Measurements from ENCODE around the gene SARDH. TPM values are rescaled to one million over a fixed set of nuclear protein-coding genes. Genes with fewer than 3 reads are reported as not detected.

The SARDH gene
- polyA plus RNA-seq, 2 donors, result 0.20 TPM

GRCh38 chr9:133703591-133704399, 34.4 kb downstream of the SARDH start:
- Histone ChIP-seq H3K4me3 (ENCODE audit: low read depth in 1 of 2, low read length in 2 of 2) (no peak overlapping the region), H3K9me3 (ENCODE audit: control insufficient read depth in 2 of 2, insufficient read depth in 1 of 2, low read depth in 1 of 2, low read length in 1 of 2) (no peaks in the 10 kb centered on the region), H3K27ac (ENCODE audit: low read depth in 2 of 2, low read length in 1 of 2) (no peak overlapping the region), H3K4me1 (ENCODE audit: control insufficient read depth in 2 of 2, insufficient read depth in 2 of 2, low read length in 1 of 2) (peaks cover 0 to 7% of the 10 kb centered on the region in 2 donors), H3K36me3 (ENCODE audit: control insufficient read depth in 2 of 2, insufficient read depth in 2 of 2, low read length in 1 of 2) (no peaks in the 10 kb centered on the region), H3K27me3 (ENCODE audit: control insufficient read depth in 1 of 2, insufficient read depth in 2 of 2, low read length in 2 of 2) (peaks cover 0 to 4% of the 10 kb centered on the region in 2 donors)
- 67 to 71% methylated on average over 21 of the region's 21 CpGs for WGBS, 2 donors

- H3K27ac ChIP-seq (ENCODE audit: low read depth in 2 of 2, low read length in 1 of 2), result no peak overlapping the region
- H3K4me3 ChIP-seq (ENCODE audit: low read depth in 1 of 2, low read length in 2 of 2), result peak overlapping the region; percentile 2 to 12
- 30 to 32% methylated on average over 39 of the region's 39 CpGs for WGBS, 2 donors
- H3K4me1 ChIP-seq (ENCODE audit: control insufficient read depth in 2 of 2, insufficient read depth in 2 of 2, low read length in 1 of 2), result peaks cover 0 to 7% of the 10 kb centered on the region in 2 donors
- no peaks in the 10 kb centered on the region for H3K9me3 ChIP-seq (ENCODE audit: control insufficient read depth in 2 of 2, insufficient read depth in 1 of 2, low read depth in 1 of 2, low read length in 1 of 2)
- H3K27me3 ChIP-seq (ENCODE audit: control insufficient read depth in 1 of 2, insufficient read depth in 2 of 2, low read length in 2 of 2), result peaks cover 0 to 4% of the 10 kb centered on the region in 2 donors
- H3K36me3 ChIP-seq (ENCODE audit: control insufficient read depth in 2 of 2, insufficient read depth in 2 of 2, low read length in 1 of 2), result no peaks in the 10 kb centered on the region
These were observed 35.2 kb downstream of the SARDH start for GRCh38 chr9:133702798-133703590.

GRCh38 chr9:133701981-133702797, 36.0 kb downstream of the SARDH start:
- Histone ChIP-seq H3K4me1 (ENCODE audit: control insufficient read depth in 2 of 2, insufficient read depth in 2 of 2, low read length in 1 of 2) (peaks cover 0 to 7% of the 10 kb centered on the region in 2 donors), H3K4me3 (ENCODE audit: low read depth in 1 of 2, low read length in 2 of 2) (peak overlapping the region; percentile 10 to 12), H3K9me3 (ENCODE audit: control insufficient read depth in 2 of 2, insufficient read depth in 1 of 2, low read depth in 1 of 2, low read length in 1 of 2) (no peaks in the 10 kb centered on the region), H3K36me3 (ENCODE audit: control insufficient read depth in 2 of 2, insufficient read depth in 2 of 2, low read length in 1 of 2) (no peaks in the 10 kb centered on the region), H3K27ac (ENCODE audit: low read depth in 2 of 2, low read length in 1 of 2) (peak overlapping the region in 1 of 2 donors; percentile 6), H3K27me3 (ENCODE audit: control insufficient read depth in 1 of 2, insufficient read depth in 2 of 2, low read length in 2 of 2) (peaks cover 0 to 4% of the 10 kb centered on the region in 2 donors)
- 22 to 32% methylated on average over 37 to 39 of the region's 39 CpGs for WGBS, 2 donors

GRCh38 chr9:133701321-133701980, 36.7 kb downstream of the SARDH start:
- peaks cover 0 to 4% of the 10 kb centered on the region in 2 donors for H3K27me3 ChIP-seq (ENCODE audit: control insufficient read depth in 1 of 2, insufficient read depth in 2 of 2, low read length in 2 of 2)
- H3K36me3 ChIP-seq (ENCODE audit: control insufficient read depth in 2 of 2, insufficient read depth in 2 of 2, low read length in 1 of 2), result no peaks in the 10 kb centered on the region
- whole genome bisulfite sequencing, 2 donors, result 60 to 64% methylated on average over 33 of the region's 33 CpGs
- H3K27ac ChIP-seq (ENCODE audit: low read depth in 2 of 2, low read length in 1 of 2), result peak overlapping the region in 1 of 2 donors; percentile 6
- no peaks in the 10 kb centered on the region for H3K9me3 ChIP-seq (ENCODE audit: control insufficient read depth in 2 of 2, insufficient read depth in 1 of 2, low read depth in 1 of 2, low read length in 1 of 2)
- H3K4me3 ChIP-seq (ENCODE audit: low read depth in 1 of 2, low read length in 2 of 2), result no peak overlapping the region
- peaks cover 0 to 7% of the 10 kb centered on the region in 2 donors for H3K4me1 ChIP-seq (ENCODE audit: control insufficient read depth in 2 of 2, insufficient read depth in 2 of 2, low read length in 1 of 2)

GRCh38 chr9:133700819-133701320, 37.3 kb downstream of the SARDH start:
- H3K27ac ChIP-seq (ENCODE audit: low read depth in 2 of 2, low read length in 1 of 2), result no peak overlapping the region

GRCh38 chr9:133699546-133699945, 38.6 kb downstream of the SARDH start:
- no peaks in the 10 kb centered on the region for H3K9me3 ChIP-seq (ENCODE audit: control insufficient read depth in 2 of 2, insufficient read depth in 1 of 2, low read depth in 1 of 2, low read length in 1 of 2)
- H3K4me3 ChIP-seq (ENCODE audit: low read depth in 1 of 2, low read length in 2 of 2), result no peak overlapping the region
- 96 to 97% methylated on average over 6 of the region's 6 CpGs for WGBS, 2 donors
- peaks cover 0 to 4% of the 10 kb centered on the region in 2 donors for H3K27me3 ChIP-seq (ENCODE audit: control insufficient read depth in 1 of 2, insufficient read depth in 2 of 2, low read length in 2 of 2)
- no peak overlapping the region for H3K27ac ChIP-seq (ENCODE audit: low read depth in 2 of 2, low read length in 1 of 2)
- H3K36me3 ChIP-seq (ENCODE audit: control insufficient read depth in 2 of 2, insufficient read depth in 2 of 2, low read length in 1 of 2), result no peaks in the 10 kb centered on the region
- peaks cover 0 to 7% of the 10 kb centered on the region in 2 donors for H3K4me1 ChIP-seq (ENCODE audit: control insufficient read depth in 2 of 2, insufficient read depth in 2 of 2, low read length in 1 of 2)

More at GRCh38 chr9:133700819-133701320, 37.3 kb downstream of the SARDH start:
- 64% methylated on average over 4 of the region's 4 CpGs for WGBS, 2 donors
- H3K9me3 ChIP-seq (ENCODE audit: control insufficient read depth in 2 of 2, insufficient read depth in 1 of 2, low read depth in 1 of 2, low read length in 1 of 2), result no peaks in the 10 kb centered on the region
- no peak overlapping the region for H3K4me3 ChIP-seq (ENCODE audit: low read depth in 1 of 2, low read length in 2 of 2)
- peaks cover 0 to 4% of the 10 kb centered on the region in 2 donors for H3K27me3 ChIP-seq (ENCODE audit: control insufficient read depth in 1 of 2, insufficient read depth in 2 of 2, low read length in 2 of 2)
- peaks cover 0 to 7% of the 10 kb centered on the region in 2 donors for H3K4me1 ChIP-seq (ENCODE audit: control insufficient read depth in 2 of 2, insufficient read depth in 2 of 2, low read length in 1 of 2)
- H3K36me3 ChIP-seq (ENCODE audit: control insufficient read depth in 2 of 2, insufficient read depth in 2 of 2, low read length in 1 of 2), result no peaks in the 10 kb centered on the region

- no peaks in the 10 kb centered on the region for H3K4me1 ChIP-seq (ENCODE audit: control insufficient read depth in 2 of 2, insufficient read depth in 2 of 2, low read length in 1 of 2)
- H3K27ac ChIP-seq (ENCODE audit: low read depth in 2 of 2, low read length in 1 of 2), result no peak overlapping the region
- no peaks in the 10 kb centered on the region for H3K9me3 ChIP-seq (ENCODE audit: control insufficient read depth in 2 of 2, insufficient read depth in 1 of 2, low read depth in 1 of 2, low read length in 1 of 2)
- H3K4me3 ChIP-seq (ENCODE audit: low read depth in 1 of 2, low read length in 2 of 2), result no peak overlapping the region
- no peaks in the 10 kb centered on the region for H3K27me3 ChIP-seq (ENCODE audit: control insufficient read depth in 1 of 2, insufficient read depth in 2 of 2, low read length in 2 of 2)
- H3K36me3 ChIP-seq (ENCODE audit: control insufficient read depth in 2 of 2, insufficient read depth in 2 of 2, low read length in 1 of 2), result no peaks in the 10 kb centered on the region
- 79 to 86% methylated on average over 12 of the region's 12 CpGs for WGBS, 2 donors
These were observed 42.1 kb downstream of the SARDH start for GRCh38 chr9:133696071-133696472.

- 79 to 95% methylated on average over 3 of the region's 3 CpGs for WGBS, 2 donors
These were observed 43.5 kb downstream of the SARDH start for GRCh38 chr9:133694686-133695085.

More at GRCh38 chr9:133694686-133695085, 43.5 kb downstream of the SARDH start:
- H3K27me3 ChIP-seq (ENCODE audit: control insufficient read depth in 1 of 2, insufficient read depth in 2 of 2, low read length in 2 of 2), result no peaks in the 10 kb centered on the region
- no peak overlapping the region for H3K4me3 ChIP-seq (ENCODE audit: low read depth in 1 of 2, low read length in 2 of 2)
- no peaks in the 10 kb centered on the region for H3K36me3 ChIP-seq (ENCODE audit: control insufficient read depth in 2 of 2, insufficient read depth in 2 of 2, low read length in 1 of 2)
- no peaks in the 10 kb centered on the region for H3K9me3 ChIP-seq (ENCODE audit: control insufficient read depth in 2 of 2, insufficient read depth in 1 of 2, low read depth in 1 of 2, low read length in 1 of 2)
- no peak overlapping the region for H3K27ac ChIP-seq (ENCODE audit: low read depth in 2 of 2, low read length in 1 of 2)
- no peaks in the 10 kb centered on the region for H3K4me1 ChIP-seq (ENCODE audit: control insufficient read depth in 2 of 2, insufficient read depth in 2 of 2, low read length in 1 of 2)
